ENCODE results near the gene SPINDOC.
"Not testable (repeated sequence)": the region's sequence is repeated elsewhere in the genome, so short reads cannot be mapped to it uniquely, and the experiment has no call there.

Gene SPINDOC

GRCh38 chr11:63767267-63767564 lies 46.0 kb upstream of the SPINDOC start:
- H3K4me3 ChIP-seq (ENCODE audit: low read depth, low read length) = peak overlapping the region; percentile 93
- TF ChIP-seq CTCF (IDR thresholded peaks at IDR 0.05; ENCODE audit: insufficient read depth, low read depth, low read length, missing control alignments) = no peak
- no peak for DNase-seq (ENCODE audit: low read depth)

GRCh38 chr11:63767565-63768236 lies 45.6 kb upstream of the SPINDOC start:
- TF ChIP-seq CTCF (IDR thresholded peaks at IDR 0.05; ENCODE audit: insufficient read depth, low read depth, low read length, missing control alignments) = no peak
- peak overlapping the region; percentile 93 for H3K4me3 ChIP-seq (ENCODE audit: low read depth, low read length)
- DNase-seq (ENCODE audit: low read depth) = peak; percentile 58

- peak; percentile 72 for TF ChIP-seq CTCF (IDR thresholded peaks at IDR 0.05; ENCODE audit: insufficient read depth, low read depth, low read length, missing control alignments)
- H3K4me3 ChIP-seq (ENCODE audit: low read depth, low read length) = peak within 1 kb of the TSS; percentile 93
- DNase-seq (ENCODE audit: low read depth) = peak; percentile 74
Observed at GRCh38 chr11:63768237-63769041, 44.8 kb upstream of the SPINDOC start, which contains the start of gene ZFTA. ZFTA (minus strand) TSS chr11:63768775; CDS start chr11:63768622, 153 bp downstream.

- H3K4me3 ChIP-seq (ENCODE audit: low read depth, low read length) = peak overlapping the region; percentile 61
- peak; percentile 48 for DNase-seq (ENCODE audit: low read depth)
- TF ChIP-seq CTCF (IDR thresholded peaks at IDR 0.05; ENCODE audit: insufficient read depth, low read depth, low read length, missing control alignments) = no peak
Observed at GRCh38 chr11:63769042-63769713, 44.1 kb upstream of the SPINDOC start.

GRCh38 chr11:63769714-63770455 lies 43.4 kb upstream of the SPINDOC start:
- no peak for TF ChIP-seq CTCF (IDR thresholded peaks at IDR 0.05; ENCODE audit: insufficient read depth, low read depth, low read length, missing control alignments)
- no peak overlapping the region for H3K4me3 ChIP-seq (ENCODE audit: low read depth, low read length)
- no peak for DNase-seq (ENCODE audit: low read depth)

GRCh38 chr11:63770763-63771162 lies 42.5 kb upstream of the SPINDOC start:
- no peak for TF ChIP-seq CTCF (IDR thresholded peaks at IDR 0.05; ENCODE audit: insufficient read depth, low read depth, low read length, missing control alignments)
- DNase-seq (ENCODE audit: low read depth) = no peak
- H3K4me3 ChIP-seq (ENCODE audit: low read depth, low read length) = no peak overlapping the region

- not testable (repeated sequence) for H3K4me3 ChIP-seq (ENCODE audit: low read depth, low read length); DNase-seq (ENCODE audit: low read depth)
Observed at GRCh38 chr11:63771741-63772318, 41.4 kb upstream of the SPINDOC start.
